GM21576 (cell line): Measurements from ENCODE around the gene SHROOM3.
A peak's percentile ranks its signal among the peaks of the same experiment; 100 is the strongest.

ENCODE experiments used
- ATAC-seq: cut with Tn5 transposase; IDR thresholded peaks from one replicate; pipeline ENCODE4 v1.9.1; 2021; ENCODE audit warnings: mild to moderate bottlenecking, moderate library complexity; ENCODE audit not compliant: unreplicated experiment

The SHROOM3 gene

GRCh38 chr4:76800902-76801301, 365.9 kb downstream of the SHROOM3 start:
- peak; percentile 55 for ATAC-seq

GRCh38 chr4:76801621-76802235, 366.7 kb downstream of the SHROOM3 start:
- no peak for ATAC-seq

GRCh38 chr4:76802236-76803021, 367.4 kb downstream of the SHROOM3 start:
- no peak for ATAC-seq

DNA sequence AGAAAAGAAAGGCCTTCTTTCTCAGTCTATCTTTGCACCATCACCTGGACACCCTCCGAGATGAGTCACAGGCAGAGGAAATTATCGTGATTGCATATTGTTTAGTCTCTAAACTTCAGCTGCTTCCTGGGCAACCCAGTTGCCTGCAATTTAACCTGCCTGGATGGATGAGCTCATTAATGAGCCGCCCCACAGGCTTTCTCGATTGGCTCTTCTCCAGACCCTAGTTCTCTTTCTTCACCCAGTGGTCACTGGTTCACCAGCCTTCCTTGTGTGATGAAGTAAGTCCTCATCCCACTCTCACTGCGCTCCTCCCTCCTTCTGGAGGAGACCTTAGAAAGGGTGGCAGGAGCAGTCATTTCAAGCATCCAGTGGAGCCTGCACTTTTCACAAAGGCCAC, 368.5 kb downstream of the SHROOM3 start:
- no peak for ATAC-seq

- ATAC-seq: no peak
Measured at GRCh38 chr4:76804096-76804495, 369.1 kb downstream of the SHROOM3 start.

DNA sequence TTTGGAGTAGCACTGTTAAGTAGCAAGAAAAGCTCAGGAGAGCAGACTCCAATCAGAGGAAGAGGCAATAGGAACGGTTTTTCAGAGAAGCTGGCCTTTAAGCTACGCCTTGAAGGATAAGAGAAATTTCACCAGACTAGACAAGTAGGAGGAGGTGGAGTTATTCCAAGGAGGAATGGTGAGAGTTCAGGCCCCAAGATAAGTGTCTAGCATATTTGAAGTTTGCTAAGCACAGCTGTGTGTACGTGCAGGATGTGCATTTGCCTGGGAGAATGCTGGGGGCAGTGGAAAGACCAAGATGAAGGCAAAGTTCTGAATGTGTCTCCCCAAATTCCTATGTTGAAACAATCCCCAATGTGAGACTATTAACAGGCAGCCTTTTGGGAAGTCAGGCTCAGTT, 371.3 kb downstream of the SHROOM3 start:
- ATAC-seq: no peak

GRCh38 chr4:76806757-76807156, 371.7 kb downstream of the SHROOM3 start:
- no peak for ATAC-seq

DNA sequence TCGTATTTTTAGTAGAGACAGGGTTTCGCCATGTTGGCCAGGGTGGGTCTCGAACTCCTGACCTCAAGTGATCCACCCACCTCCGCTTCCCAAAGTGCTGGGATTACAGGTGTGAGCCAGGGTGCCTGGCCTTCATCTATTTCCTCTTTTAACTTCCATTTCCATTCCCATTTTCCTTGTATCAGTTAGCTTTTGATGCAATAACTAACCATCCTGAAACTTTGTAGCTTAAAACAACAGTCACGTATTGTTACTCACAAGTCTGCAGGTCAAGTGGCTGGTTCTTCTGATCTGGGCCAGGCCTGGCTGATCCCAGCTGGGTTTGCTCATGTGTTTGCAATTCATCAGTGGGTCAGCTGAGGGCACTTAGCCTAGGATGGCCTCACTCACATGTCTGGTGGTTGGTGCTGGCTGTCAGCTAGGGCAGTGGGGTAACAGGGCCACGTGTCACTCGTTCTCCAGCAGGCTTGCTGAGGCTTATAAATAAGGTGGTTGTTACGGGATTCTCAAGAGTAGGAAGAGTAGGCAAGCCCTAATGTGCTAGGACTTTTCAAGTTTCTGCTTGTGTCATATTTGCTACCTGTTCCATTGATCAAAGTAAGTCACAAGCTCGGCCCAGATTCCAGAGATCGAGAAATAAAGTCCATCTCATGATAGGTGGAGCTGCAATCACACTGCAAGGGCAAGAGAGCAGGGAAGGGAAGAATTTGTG, 374.7 kb downstream of the SHROOM3 start:
- ATAC-seq: no peak

DNA sequence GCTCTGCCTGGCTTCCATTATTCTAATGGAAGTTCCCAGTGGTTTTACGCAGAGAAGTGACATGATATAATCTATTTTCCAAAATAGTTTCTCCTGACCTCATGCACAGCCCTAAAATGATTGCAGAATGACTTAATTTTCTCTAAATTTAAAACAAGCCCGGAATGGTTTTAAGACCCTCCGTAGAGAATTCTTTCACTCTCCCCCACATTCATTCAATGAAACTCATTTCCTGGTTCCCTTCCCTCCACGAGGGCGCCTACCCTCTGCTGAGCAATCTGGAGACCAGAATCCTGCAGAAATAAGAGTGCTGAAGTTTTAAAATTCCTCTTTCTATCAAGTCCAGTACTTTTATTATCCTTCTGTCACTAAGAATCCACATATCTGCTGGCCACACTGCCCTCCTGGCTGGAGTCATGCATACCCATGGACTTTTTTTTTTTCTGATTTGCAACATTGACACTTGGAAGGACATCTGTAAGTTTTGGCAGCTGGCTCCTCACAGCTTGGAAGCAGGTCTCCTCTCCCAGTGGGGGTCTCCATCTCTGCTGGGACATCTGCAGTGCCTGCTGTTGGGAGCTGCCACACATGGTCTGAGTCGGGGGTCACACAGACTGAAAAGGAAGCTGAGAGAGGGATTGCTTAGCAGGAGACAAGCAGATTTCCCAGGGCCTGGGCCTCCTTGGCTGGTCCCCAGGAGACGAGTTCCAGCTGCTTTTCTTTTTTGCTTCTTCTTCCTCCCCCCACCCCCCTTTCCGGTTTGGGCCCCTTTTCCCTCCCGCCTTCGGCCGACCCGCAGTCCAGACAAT, 376.8 kb downstream of the SHROOM3 start:
- no peak for ATAC-seq

- ATAC-seq: no peak
Measured at GRCh38 chr4:76813070-76813469, 378.0 kb downstream of the SHROOM3 start.

GRCh38 chr4:76821641-76822040, 386.6 kb downstream of the SHROOM3 start:
- no peak for ATAC-seq

DNA sequence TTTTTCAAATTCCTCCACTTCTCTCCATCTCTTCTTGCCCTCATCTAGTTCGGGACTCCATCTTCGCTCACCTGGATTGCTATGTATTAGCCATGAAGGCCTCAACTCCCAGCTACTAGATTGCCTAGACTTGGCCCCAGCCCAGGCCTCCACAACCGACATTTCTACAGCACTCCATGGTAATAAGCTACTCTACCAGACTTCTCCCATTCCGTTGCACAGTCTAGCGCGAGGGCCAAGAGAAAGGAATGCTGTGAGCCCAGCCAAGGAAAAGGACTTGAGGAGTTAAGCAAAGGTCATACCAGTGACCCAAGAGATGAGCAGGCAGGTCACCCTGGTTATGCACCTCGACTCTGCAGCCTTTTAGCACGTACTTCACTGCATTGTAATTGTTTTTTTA, 387.3 kb downstream of the SHROOM3 start:
- ATAC-seq: no peak

- no peak for ATAC-seq
Measured at GRCh38 chr4:76823495-76823894, 388.5 kb downstream of the SHROOM3 start.

GRCh38 chr4:76830612-76830963, 395.6 kb downstream of the SHROOM3 start:
- no peak for ATAC-seq

DNA sequence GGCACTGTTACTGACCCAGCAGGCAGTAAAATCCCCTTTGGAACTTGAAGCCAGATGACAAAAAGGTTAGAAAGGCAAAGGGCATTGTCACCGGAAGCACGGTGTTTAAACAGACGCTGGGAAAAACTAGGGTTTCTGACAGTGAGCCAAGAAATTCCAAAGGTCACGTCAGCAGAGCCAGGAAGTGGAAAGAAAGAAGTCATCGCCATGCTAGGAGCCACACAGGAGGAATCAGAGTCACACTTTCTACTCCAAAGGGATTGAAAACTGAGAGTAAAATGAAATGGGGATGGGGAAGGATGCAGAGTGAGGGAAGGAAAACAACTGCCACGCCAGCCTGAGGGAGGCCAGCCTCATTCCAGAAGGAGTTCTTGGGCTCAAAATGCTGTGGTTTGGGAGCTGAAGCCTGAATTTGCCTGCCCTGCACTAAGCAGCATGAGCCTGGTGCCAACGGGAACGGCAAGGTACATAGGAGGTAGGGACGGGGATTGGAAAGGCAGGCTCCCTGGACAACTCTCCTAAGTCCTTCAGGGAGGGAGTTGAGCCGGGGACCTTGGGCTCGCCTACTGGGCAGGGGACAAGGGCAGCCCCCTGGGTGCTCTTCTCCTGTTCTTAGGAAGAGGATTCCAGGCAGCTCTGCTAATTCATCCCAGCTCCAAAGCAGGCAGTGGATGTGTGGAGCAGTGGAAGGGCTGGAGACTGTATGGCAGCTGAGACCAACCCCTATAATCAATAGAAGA, 396.1 kb downstream of the SHROOM3 start:
- ATAC-seq: no peak

- ATAC-seq: no peak
Measured at GRCh38 chr4:76831711-76832373, 396.8 kb downstream of the SHROOM3 start.
